GM21360 (cell line): ENCODE data around the gene RAI1.
"Not testable (repeated sequence)": the region's sequence is repeated elsewhere in the genome, so short reads cannot be mapped to it uniquely, and the experiment has no call there.

Experiments used
- ATAC-seq: cut with Tn5 transposase; IDR thresholded peaks from one replicate; pipeline ENCODE4 v1.9.1; 2021; ENCODE audit warnings: mild to moderate bottlenecking, moderate library complexity; ENCODE audit not compliant: unreplicated experiment

RAI1 gene

DNA sequence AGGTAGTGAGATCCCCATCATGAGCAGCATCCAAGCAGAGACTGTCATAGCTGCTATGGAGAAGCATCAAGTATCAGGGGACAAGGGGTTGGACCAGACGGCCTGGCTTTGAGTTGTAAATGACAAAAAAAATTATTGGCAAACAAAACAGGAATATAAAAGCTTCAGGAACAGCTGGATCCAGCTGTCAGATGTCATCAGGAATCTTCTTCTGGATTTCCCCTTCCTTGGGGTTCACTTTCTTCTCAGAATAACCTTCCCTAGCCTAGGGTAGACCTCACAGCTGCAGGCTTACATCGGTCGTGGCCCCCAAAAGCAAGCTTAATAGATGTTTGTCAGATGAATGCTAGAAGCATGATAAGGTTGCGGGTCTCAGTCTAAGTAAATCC is 17.2 kb upstream of the RAI1 start:
- no peak for ATAC-seq

DNA sequence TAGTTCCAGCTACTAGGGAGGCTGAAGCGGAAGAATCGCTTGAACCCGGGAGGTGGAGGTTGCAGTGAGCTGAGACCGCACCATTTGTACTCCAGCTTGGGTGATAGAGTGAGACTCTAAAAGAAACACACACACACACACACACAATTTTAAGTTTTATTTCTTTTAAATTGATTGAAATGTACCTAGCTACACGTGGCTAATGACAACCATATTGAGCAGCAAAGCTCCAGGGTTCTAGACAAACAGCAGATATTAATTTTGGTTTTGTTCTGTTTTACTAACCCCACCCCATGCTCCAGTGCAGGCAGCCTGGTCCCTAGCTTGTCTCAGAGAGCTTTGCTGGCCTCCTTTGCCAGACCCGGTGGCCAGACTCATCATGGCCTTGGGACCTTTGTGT is 16.0 kb upstream of the RAI1 start:
- ATAC-seq: no peak

DNA sequence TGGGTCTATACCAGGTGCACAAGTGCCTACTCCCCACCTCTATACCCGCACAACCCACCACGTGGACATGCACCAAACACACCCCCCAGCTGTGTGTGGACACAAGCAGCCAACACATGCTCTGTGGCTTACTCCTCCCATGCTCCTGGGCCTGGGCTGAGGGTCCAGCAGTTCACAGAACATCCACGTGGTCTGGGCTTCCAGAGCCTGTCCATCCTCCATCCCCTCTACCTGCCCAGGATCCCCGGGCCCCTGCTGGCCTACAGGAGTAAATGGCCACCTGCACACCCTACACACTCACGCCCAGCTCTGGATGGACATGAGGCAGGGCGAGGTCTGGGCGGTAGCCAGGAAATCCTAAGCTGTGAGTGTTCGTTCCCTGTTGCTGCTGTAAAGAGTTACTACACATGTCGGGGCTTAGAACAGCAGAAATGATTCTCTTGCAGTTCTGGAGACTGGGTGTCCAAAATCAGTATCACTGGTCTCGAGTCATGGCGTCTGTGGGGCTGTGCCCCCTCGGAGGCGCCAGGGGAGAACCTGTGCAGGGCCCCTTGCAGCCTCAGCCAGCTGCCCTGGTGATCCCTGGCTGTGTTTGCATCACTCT is 15.0 kb upstream of the RAI1 start:
- ATAC-seq: no peak

DNA sequence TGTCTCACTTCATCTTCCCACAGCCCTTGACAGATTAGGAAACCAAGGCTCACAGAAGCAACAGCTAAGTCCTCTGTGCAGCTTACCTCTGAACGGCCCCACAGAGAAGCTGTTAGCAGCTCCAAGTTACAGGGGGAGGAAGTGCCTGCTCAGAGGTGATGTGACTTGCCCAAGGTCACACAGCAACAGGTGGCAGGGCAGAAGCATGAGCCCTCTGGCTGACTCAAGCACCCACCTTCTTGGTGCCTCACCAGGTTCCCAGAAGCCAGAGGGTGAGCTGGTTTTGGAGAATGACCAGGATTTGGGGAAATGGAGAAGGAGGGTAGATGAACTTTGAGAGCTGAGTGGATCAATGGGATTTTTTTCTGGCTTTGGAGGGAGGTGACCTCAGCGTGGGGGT is 14.0 kb upstream of the RAI1 start:
- no peak for ATAC-seq

DNA sequence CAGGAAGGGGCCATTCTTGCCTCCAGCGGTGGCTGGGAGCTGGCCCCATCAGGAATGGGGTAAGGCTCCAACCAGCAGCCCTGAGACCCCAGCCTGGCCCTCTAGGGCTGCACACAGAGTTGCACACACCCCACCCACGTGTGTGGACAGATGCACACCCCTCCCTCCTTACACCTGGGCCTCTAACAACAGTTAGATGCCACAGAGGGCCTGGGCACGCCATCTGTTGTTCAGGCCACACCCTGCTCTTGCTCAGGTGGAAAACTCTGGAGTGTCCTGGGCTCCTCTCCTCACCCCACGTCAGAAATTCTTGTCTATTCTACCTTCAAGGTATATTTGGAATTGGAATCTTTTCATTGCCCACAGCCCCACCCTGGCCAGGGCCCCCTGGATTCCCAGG is 13.3 kb upstream of the RAI1 start:
- ATAC-seq: no peak

DNA sequence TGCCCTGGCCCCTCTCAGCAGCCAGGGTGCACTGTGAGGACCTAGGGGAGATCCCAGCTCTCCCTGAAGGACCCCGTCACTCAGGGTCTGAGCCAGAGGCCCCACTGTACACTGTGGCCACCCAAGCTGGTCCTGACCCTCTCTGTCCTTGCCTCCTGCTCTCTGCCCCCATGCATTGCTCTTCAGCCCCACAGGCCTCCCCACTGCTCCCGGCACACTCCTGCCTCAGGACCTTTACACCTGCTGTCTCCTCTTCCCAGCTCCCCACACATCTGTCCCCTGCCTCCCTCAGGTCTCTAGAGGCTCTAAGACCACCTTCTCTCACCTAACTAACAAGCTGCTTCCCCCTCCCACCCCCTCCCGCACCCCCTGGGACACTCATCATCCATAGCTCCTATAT is 12.9 kb upstream of the RAI1 start:
- ATAC-seq: no peak

DNA sequence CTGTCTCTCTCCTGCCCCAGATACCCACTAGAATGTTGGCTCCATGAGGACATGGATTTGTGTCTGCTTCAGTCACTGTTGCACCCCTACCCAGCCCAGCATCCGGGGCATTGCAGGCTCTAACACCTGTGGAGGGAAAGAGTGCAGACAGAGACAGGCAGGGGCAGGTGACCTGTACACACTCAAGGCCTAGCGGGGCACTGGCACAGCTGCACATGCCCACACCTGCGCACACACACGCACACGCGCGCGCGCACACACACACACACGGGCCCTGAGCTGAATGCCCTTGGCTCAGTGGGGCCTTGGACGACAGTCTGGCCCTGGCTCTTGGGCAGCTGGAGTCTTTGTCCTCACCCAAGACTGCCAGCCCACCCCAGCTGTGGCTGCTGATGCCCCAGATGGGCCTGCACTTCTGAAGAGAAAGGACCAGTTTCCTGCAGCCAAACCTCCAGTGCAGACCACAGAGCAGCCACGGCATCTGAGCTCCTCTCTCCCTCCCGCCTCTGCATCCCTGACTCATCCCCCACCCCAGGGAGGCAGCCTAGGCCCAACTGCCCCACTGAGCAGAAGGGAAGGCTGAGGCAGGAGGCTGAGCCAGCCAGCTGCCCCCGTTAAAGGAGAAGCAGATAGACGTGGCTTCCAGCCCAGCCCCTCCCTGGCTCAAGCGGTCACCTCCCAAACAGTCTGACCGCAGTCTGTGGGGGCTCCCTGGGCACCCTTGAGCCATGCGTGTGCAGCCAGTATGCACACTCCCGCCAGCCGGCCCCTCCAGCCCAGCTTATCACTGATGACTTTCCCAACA is 12.3 kb upstream of the RAI1 start:
- ATAC-seq: no peak

DNA sequence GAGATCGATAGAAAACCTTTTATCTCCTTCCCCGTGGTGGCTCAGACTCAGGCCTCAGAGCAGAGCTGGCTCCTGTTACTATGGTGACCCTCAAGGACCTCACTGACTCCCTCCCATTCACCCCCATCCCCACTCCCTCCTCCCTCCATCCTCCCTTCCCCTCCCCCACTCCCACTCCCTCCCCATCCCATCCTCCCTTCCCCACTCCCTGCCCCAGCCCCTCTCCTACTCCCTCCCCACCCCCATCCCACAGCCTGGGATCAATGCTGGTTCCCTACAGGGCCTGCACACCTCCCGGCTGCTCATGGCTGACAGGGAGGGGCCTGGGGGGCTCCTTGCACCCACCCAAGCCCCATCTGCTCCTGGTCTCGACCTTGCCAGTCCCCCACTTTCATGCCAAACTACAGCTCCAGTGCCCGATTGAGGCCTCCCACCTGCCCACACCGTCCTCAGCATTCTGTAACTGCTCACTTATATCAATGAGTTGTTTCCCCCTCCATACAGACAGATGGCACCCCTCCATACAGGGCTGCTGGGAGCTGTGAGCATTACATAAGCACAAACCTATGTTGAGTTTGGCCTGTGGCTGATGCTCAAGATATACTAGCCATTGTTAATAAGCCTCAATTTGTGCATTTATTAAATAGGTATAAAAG is 11.6 kb upstream of the RAI1 start:
- ATAC-seq: no peak

DNA sequence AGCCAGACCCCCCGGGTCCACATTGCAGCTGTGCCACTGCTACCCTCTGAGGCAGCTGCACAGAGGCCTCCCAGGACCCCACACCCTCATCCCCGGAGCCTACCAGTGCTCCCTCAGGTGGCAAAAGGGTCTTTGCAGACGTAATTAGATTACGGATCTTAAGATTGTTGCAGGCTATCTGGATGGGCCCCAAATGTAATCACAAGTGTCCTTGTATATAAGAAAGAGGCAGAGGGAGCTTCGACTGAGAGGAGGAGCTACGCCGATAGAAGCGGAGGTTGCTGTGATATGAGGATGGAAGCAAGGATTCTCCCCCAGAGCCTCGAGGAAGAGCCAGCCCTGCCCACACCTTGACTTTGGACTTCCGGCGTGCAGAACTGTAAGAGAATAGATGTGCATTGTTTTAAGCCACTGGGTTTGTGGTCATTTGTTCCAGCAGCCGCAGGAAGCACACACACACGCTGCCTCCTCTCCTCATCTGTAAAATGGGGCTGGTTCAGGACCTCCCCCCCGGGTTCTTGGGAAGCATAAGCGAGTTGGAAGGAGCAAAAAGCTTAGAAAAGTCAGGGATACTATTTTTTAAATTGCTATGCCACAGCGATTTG is 10.5 kb upstream of the RAI1 start:
- ATAC-seq: no peak

DNA sequence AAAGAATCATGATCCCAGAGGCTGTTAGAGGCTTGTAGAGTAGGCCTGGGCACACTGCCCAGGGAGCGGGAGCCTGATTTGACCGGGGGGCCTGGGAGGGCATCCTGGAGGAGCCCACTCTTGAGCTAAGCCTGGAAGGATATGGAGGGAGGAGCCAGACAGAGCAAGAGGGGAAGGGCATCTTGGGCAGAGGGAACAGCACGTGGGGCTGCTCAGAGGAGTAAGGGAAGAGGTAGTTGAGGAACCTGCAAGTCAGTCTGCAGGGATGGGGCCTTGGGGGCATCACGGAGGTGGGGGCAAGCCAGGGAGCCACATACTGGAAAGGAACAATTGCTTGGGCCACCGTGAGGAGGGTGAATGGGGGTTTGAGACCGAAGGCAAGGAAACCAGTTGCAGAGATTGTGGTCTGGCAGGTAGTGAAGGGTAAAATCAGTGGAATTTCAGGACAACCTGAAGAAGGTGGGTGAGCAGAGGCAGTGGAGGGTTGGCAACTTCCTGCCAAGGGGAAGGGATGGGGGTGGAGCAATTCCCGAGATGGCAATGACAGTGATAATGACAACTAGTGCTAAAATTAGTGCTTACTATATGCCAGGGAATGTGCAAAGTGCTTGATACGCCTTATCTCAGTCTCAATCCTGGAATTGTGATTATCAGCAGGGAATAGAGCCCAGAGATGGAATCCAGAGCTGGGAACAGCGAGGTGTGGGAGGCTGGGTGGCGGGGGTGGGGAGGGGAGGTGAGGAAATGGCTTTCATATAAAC is 9.7 kb upstream of the RAI1 start:
- ATAC-seq: no peak

DNA sequence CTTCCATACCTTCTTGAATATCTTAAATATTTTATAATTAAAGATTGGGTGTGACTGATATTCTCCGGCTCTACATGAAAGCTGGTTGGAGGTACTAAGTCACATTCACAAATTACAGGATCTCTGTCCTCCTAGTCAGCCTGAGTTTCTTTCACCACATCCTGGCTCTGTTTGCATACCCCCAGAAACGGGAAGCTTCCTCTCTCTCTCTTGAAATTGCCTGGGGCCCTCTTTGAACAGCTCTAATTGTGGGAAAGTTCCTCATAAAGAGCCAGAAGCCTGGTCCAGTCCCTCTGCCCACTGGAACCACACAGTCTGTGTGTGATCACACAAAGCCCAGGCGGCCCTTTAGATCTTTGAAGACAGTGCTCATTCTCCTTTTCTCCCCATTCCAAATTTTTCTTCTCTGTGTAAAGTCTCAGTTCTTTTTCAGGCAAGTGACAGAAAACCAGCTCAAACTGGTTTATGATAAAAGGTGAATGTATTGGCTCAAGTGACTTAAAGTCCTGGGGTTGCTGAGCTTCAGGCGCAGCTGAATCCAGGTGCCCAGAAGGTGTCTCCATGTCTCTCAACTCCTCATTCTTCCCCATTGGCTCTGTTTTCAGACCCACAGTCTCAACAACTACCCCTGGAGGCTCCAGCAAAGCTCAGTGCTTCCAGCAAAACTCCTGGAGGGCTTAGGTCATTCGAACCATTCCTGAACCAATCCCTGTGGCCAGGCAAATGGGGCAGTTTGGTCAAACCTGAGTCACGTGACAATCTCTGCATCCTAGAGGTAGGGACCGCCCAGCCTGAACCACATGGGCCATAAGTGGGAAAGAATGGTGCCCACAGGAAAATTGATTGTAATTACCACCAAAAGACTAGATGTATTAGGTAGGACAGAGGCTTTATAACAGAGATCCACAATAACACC is 8.5 kb upstream of the RAI1 start:
- no peak for ATAC-seq

DNA sequence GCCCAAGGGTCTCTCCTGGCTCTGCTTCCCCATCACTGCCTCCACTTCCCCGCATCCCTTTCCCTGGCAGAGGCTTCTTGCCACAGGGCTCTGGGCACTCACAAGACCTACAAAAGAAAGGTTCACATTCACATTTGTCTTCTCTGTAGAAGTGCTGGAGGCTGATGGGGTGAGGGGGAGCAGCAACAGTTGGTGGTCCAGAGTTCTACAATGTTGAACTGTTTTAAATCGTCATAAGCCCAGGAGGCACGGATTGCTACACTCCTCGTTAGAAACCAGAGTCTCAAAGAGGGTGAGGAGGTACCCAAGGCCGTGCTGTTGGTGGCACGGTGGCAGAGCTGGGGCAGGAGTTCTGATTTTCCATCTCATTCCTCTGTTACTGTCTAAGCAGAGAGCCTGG is 5.8 kb upstream of the RAI1 start:
- no peak for ATAC-seq

DNA sequence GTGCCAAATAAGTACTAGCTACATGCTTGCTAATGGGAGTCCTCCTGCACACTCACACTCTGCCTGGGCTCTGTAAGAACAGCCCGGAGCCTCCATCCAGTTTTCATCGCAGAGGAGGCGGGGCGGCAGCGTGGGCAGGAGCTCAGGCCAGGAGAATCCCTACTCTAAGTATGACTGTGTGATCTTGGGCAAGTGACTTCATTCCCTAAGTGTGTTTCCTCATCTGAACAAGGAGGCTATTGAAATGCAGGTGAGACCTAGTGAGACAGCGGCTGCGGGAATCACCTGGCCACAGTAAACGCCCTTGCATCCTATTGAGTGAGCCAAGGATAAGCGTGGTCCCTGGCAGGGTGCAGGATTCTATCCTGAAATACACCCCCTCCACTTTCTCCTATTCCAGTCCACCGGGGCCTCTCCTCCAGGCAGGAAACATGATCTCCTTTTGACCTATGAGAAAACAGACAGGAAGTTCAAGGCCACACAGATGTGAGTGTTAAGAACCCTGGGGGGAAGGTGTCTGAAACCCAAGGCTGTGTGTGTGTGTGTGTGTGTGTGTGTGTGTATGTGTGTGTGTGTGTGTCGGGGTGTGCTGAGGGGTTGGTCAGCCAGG is 5.2 kb upstream of the RAI1 start:
- ATAC-seq: no peak

DNA sequence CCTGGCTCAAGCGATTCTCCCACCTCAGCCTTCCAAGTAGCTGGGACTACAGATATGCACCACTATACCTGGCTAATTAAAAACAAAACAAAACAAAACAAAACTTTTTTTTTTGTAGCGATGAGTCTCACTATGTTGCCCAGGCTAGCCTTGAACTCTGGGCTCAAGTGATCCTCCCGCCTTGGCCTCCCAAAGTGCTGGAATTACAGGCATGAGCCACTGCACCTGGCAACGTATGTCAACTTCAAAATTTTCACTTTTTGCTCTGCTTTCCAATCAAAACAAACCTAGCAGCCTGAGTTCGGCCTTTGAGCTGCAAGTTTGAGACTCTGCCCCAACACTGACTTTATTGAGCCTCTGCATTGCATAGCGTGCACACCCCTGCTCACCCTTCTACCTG is 4.5 kb upstream of the RAI1 start:
- ATAC-seq: no peak

DNA sequence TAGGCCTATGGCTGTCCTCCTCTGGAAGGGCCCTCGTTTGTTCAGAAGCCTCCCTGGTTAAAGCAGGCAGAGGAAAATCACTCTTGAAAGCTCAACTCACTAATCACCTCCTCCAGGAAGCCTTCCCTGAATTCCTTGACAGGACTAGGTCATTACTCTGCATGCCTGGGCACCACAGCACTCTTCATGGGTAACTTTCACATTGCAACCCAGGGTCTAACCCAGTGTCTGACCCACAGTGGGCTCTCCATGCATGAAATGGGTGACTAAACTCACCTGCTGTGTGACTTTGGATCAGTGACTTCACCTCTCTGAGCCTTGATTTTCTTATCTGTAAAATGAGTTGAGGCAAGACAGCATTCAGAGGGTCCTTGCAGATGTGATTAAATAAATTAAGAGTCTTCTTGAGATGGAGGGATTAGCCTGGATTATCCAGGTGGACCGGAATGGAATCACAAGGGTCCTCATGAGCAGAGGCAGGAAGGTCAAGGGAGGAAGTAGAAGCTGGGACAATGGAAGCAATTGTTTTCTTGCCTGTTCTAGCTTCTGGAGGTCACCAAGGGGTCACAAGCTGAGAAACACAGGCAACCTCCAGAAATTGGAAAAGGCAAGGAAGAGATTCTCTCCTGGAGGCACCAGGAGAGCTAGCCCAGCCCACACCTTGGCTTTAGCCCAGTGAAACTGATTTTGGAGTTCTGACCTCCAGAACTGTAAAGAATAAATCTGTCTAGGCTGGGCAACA is 3.8 kb upstream of the RAI1 start:
- no peak for ATAC-seq

DNA sequence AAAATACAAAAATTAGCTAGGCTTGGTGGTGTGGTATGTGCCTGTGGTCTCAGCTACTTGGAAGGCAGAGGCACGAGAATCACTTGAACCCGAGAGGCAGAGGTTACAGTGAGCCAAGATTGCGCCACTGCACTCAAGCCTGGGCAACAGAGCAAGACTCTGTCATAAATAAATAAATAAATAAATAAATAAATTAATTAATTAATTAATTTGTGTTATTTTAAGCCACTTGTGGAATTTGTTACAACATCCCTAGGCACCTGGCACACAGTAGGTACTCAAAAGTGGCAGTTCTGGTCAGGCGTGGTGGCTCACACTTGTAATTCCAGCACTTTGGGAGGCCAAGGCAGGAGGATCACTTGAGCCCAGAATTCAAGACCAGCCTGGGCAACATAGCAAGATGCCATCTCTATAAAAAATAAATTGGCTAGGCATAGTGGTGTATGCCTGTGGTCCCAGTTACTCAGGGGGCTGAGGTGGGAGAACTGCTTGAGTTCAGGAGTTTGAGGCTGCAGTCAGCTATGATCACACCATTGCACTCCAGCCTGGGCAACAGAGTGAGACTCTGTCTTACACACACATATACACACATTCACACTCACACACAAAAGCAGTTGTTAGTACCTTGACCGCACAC is 3.1 kb upstream of the RAI1 start:
- ATAC-seq: not testable (repeated sequence)

DNA sequence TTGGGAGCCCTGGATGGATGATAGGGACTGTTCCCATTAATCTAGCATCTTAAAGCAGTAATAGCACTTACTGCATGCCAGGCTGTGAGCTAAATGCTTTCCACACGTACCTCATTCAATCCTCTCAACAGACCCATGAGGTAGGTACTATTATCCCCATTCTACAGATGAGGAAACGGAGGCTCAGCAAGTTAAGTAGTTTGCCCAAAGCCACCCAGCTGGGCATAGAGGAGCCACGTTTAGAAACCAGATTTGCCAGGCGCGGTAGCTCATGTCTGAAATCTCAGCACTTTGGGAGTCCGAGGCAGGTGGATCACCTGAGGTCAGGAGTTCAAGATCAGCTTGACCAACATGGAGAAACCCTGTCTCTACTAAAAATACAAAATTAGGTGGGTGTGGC is 2.0 kb upstream of the RAI1 start:
- no peak for ATAC-seq

DNA sequence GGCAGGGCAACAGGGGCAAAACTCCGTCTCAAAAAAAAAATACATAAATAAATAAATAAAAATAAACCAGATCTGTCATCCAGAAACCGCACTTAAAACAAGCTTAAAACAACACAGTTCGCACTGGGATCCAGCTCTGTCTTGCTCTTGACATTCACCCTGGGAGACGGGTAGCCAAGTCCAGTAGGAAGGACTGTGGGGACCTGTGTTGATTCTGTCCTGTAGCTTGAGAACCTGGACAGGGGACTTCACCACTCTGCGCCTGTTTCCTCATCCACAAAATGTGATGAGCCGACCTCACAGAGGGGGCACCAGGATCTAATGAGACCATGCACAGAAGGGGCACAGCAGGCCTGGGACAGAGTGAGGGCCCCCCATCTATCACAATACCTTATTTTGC is 1.5 kb upstream of the RAI1 start:
- ATAC-seq: no peak
